ENCODE results near the gene KRTAP19-1. TPM values are rescaled to one million over a fixed set of nuclear protein-coding genes. Genes with fewer than 3 reads are reported as not detected.

Gene KRTAP19-1
- polyA plus RNA-seq, 1 donor (not counting 4 experiments of a cell fraction or from before 2014, with no cell fraction given): 0.72 TPM

GRCh38 chr21:30491963-30492428 is 11.8 kb upstream of the KRTAP19-1 start, which contains the start of gene KRTAP19-3:
KRTAP19-3 (minus strand) TSS chr21:30492013; CDS start chr21:30491957, 56 bp downstream.
- Histone ChIP-seq H3K4me1 (ENCODE audit: control insufficient read depth, extremely low read depth, insufficient read depth, low read length) (no peaks in the 10 kb centered on the region), H3K27me3 (ENCODE audit: control insufficient read depth, extremely low read depth, insufficient read depth, low read length) (no peaks in the 10 kb centered on the region), H3K4me2 (ENCODE audit: control insufficient read depth, extremely low read depth, insufficient read depth, low read depth, low read length) (no peak within 1 kb of the TSS), H3K9me1 (ENCODE audit: control insufficient read depth, extremely low read depth, insufficient read depth, low read length) (no peaks in the 10 kb centered on the region), H3K4me3 (ENCODE audit: control insufficient read depth in 2 of 3, extremely low read depth in 1 of 3, insufficient read depth in 2 of 3, low read depth in 1 of 3, low read length in 3 of 3) (no peak within 1 kb of the TSS), H2AFZ (ENCODE audit: control insufficient read depth, low read length) (no peak within 1 kb of the TSS), H3K36me3 (ENCODE audit: control insufficient read depth in 2 of 2, extremely low read depth in 1 of 2, insufficient read depth in 2 of 2, low read length in 2 of 2) (no peaks in the 10 kb centered on the region), H3K9me3 (ENCODE audit: control insufficient read depth, low read depth, low read length) (no peaks in the 10 kb centered on the region), H3K79me2 (ENCODE audit: control insufficient read depth, insufficient read depth, low read length) (no peaks in the 10 kb centered on the region), H3K9ac (ENCODE audit: control insufficient read depth, extremely low read depth, insufficient read depth, low read length) (no peak within 1 kb of the TSS), H3K27ac (ENCODE audit: control insufficient read depth, insufficient read depth, low read length) (no peak within 1 kb of the TSS), H4K20me1 (ENCODE audit: control insufficient read depth, extremely low read depth, insufficient read depth, low read length) (no peaks in the 10 kb centered on the region)
- FAIRE-seq (no peak), DNase-seq (ENCODE audit: low read depth, low spot score) (no peak)
- TF ChIP-seq EZH2 (IDR thresholded peaks at IDR 0.05; ENCODE audit: low read length): no peak
- dilution Hi-C loops (cut with MboI; ENCODE audit: extremely low pct_ligation_motif_present, low sequenced_read_pairs): no loop called here

DNA sequence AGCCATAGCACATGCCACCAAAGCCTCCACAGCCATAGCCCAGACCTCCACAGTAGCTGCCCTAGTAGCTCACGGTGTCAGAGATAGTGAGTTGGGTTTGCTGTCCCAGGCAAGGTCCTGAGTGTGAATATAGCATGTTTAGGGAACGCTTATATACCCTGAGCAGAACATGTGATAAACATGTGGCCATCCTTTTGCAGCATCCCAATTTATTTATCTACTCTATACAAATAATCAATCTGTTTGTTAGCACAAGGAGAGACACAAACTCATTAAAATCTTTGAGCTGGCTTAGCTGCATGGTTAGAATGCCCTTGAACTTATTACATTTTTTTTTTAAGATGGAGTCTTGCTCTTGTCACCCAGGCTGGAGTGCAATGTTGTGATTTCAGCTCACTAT is 7.2 kb upstream of the KRTAP19-1 start, which contains the start of gene KRTAP19-2:
Gene KRTAP19-2, minus strand, starts transcription at position 101 of the 400 bp plus-strand sequence. Its CDS starts 88 bp downstream, at position 13.
- H3K4me3 ChIP-seq (ENCODE audit: control insufficient read depth in 2 of 3, extremely low read depth in 1 of 3, insufficient read depth in 2 of 3, low read depth in 1 of 3, low read length in 3 of 3): no peak within 1 kb of the TSS
- no peaks in the 10 kb centered on the region for H3K36me3 ChIP-seq (ENCODE audit: control insufficient read depth in 2 of 2, extremely low read depth in 1 of 2, insufficient read depth in 2 of 2, low read length in 2 of 2)
- H3K9me1 ChIP-seq (ENCODE audit: control insufficient read depth, extremely low read depth, insufficient read depth, low read length): no peaks in the 10 kb centered on the region
- FAIRE-seq (no peak), DNase-seq (ENCODE audit: low read depth, low spot score) (no peak)
- TF ChIP-seq, protein P1, sequence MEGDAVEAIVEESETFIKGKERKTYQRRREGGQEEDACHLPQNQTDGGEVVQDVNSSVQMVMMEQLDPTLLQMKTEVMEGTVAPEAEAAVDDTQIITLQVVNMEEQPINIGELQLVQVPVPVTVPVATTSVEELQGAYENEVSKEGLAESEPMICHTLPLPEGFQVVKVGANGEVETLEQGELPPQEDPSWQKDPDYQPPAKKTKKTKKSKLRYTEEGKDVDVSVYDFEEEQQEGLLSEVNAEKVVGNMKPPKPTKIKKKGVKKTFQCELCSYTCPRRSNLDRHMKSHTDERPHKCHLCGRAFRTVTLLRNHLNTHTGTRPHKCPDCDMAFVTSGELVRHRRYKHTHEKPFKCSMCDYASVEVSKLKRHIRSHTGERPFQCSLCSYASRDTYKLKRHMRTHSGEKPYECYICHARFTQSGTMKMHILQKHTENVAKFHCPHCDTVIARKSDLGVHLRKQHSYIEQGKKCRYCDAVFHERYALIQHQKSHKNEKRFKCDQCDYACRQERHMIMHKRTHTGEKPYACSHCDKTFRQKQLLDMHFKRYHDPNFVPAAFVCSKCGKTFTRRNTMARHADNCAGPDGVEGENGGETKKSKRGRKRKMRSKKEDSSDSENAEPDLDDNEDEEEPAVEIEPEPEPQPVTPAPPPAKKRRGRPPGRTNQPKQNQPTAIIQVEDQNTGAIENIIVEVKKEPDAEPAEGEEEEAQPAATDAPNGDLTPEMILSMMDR (optimal IDR thresholded peaks at IDR 0.05 in 1 of 3, IDR thresholded peaks at IDR 0.05 in 1 of 3, conservative IDR thresholded peaks at IDR 0.05 in 1 of 3; ENCODE audit: extremely low read depth in 1 of 3, insufficient read depth in 2 of 3, low read length in 3 of 3): no peak
- TF ChIP-seq EZH2 (IDR thresholded peaks at IDR 0.05; ENCODE audit: low read length): no peak
- no peak within 1 kb of the TSS for H3K4me2 ChIP-seq (ENCODE audit: control insufficient read depth, extremely low read depth, insufficient read depth, low read depth, low read length)
- no peaks in the 10 kb centered on the region for H3K79me2 ChIP-seq (ENCODE audit: control insufficient read depth, insufficient read depth, low read length)
- no peak within 1 kb of the TSS for H3K9ac ChIP-seq (ENCODE audit: control insufficient read depth, extremely low read depth, insufficient read depth, low read length)
- dilution Hi-C loops (cut with MboI; ENCODE audit: extremely low pct_ligation_motif_present, low sequenced_read_pairs): no loop called here
- peaks cover 2% of the 10 kb centered on the region for H3K9me3 ChIP-seq (ENCODE audit: control insufficient read depth, low read depth, low read length)
- no peaks in the 10 kb centered on the region for H4K20me1 ChIP-seq (ENCODE audit: control insufficient read depth, extremely low read depth, insufficient read depth, low read length)
- H3K4me1 ChIP-seq (ENCODE audit: control insufficient read depth, extremely low read depth, insufficient read depth, low read length): no peaks in the 10 kb centered on the region
- no peak within 1 kb of the TSS for H3K27ac ChIP-seq (ENCODE audit: control insufficient read depth, insufficient read depth, low read length)
- H2AFZ ChIP-seq (ENCODE audit: control insufficient read depth, low read length): no peak within 1 kb of the TSS
- H3K27me3 ChIP-seq (ENCODE audit: control insufficient read depth, extremely low read depth, insufficient read depth, low read length): no peaks in the 10 kb centered on the region

GRCh38 chr21:30486180-30486579 is 6.0 kb upstream of the KRTAP19-1 start:
- H3K27me3 ChIP-seq (ENCODE audit: control insufficient read depth, extremely low read depth, insufficient read depth, low read length): no peaks in the 10 kb centered on the region
- H3K36me3 ChIP-seq (ENCODE audit: control insufficient read depth in 2 of 2, extremely low read depth in 1 of 2, insufficient read depth in 2 of 2, low read length in 2 of 2): no peaks in the 10 kb centered on the region
- no peaks in the 10 kb centered on the region for H3K79me2 ChIP-seq (ENCODE audit: control insufficient read depth, insufficient read depth, low read length)
- no peak overlapping the region for H3K27ac ChIP-seq (ENCODE audit: control insufficient read depth, insufficient read depth, low read length)
- H3K4me3 ChIP-seq (ENCODE audit: control insufficient read depth in 2 of 3, extremely low read depth in 1 of 3, insufficient read depth in 2 of 3, low read depth in 1 of 3, low read length in 3 of 3): no peak overlapping the region
- dilution Hi-C loops (cut with MboI; ENCODE audit: extremely low pct_ligation_motif_present, low sequenced_read_pairs): no loop called here
- H3K9ac ChIP-seq (ENCODE audit: control insufficient read depth, extremely low read depth, insufficient read depth, low read length): no peak overlapping the region
- H2AFZ ChIP-seq (ENCODE audit: control insufficient read depth, low read length): no peak overlapping the region
- TF ChIP-seq, protein P1 (optimal IDR thresholded peaks at IDR 0.05 in 1 of 3, IDR thresholded peaks at IDR 0.05 in 1 of 3, conservative IDR thresholded peaks at IDR 0.05 in 1 of 3; ENCODE audit: extremely low read depth in 1 of 3, insufficient read depth in 2 of 3, low read length in 3 of 3): no peak
- no peak for TF ChIP-seq EZH2 (IDR thresholded peaks at IDR 0.05; ENCODE audit: low read length)
- H4K20me1 ChIP-seq (ENCODE audit: control insufficient read depth, extremely low read depth, insufficient read depth, low read length): no peaks in the 10 kb centered on the region
- no peak overlapping the region for H3K4me2 ChIP-seq (ENCODE audit: control insufficient read depth, extremely low read depth, insufficient read depth, low read depth, low read length)
- FAIRE-seq: no peak
- peaks cover 2% of the 10 kb centered on the region for H3K9me3 ChIP-seq (ENCODE audit: control insufficient read depth, low read depth, low read length)
- H3K4me1 ChIP-seq (ENCODE audit: control insufficient read depth, extremely low read depth, insufficient read depth, low read length): no peaks in the 10 kb centered on the region
- no peaks in the 10 kb centered on the region for H3K9me1 ChIP-seq (ENCODE audit: control insufficient read depth, extremely low read depth, insufficient read depth, low read length)
- DNase-seq (ENCODE audit: low read depth, low spot score): no peak

Data from keratinocyte (primary cell).